SH-SY5Y (cell line): ENCODE results near the gene CTCF.

Experiments
- GATA2 ChIP-seq: IDR thresholded peaks from 2 replicates; pipeline ENCODE4 v1.6.1; 2011; ENCODE audit warnings: mild to moderate bottlenecking, low read depth, low read length
- GATA3 ChIP-seq: IDR thresholded peaks from 2 replicates; pipeline ENCODE4 v1.6.1; 2011; ENCODE audit warnings: low read depth, mild to moderate bottlenecking, low read length, moderate library complexity

GRCh38 chr16:67546761-67547422 is 15.4 kb upstream of the CTCF start:
- no peak for TF ChIP-seq GATA2
- no peak for TF ChIP-seq GATA3
